Activated CD8-positive, alpha-beta memory T cell treated with anti-CD3 and anti-CD28 coated beads, Interleukin-2, amount 50 U/mL, for 1 hour (primary cell): ENCODE measurements around the gene SGMS1.

Source experiments
- DNase-seq: peaks from one replicate; pipeline ENCODE4 v3.0.0-alpha.2; 2020; ENCODE audit errors: extremely low read depth

Gene SGMS1

DNA sequence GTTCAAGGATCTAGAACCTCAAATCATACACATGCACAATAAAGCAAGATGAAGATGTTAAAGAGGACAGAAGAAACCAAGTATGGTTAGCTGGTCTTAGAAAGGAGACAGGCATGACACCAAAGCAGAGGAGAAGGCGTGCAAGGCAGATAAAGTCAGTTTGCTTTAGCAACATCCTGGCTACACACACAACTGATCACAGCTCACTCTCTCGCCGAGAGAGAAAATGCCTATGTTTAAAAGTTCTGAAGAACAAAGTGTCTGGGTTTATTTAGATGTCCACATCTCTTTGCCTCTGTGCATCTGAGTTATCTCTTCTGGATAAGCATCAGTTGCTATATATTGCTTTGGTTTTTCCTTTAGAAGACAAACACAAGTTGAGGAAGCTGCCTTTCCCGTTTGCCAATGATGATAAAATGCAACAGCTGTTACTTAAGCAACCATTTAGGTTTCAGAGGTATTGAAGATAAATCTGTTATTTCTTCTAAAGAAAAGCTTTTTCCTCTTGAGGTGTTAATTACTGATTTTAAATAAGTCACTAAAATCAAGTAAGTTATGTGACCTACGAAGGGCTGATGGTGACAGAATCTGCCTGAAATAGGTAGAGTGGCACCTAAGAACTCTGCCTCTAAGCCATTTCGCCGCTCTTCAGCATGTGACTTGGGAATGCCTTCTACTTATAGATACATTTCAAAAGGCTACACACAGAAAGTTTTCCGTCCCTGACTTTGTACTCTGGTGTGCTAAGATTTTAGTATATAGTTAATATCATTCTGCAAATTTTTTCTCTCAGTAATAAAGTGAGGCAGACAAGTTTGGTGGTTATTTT is 226.2 kb downstream of the SGMS1 start:
- no peak for DNase-seq

DNA sequence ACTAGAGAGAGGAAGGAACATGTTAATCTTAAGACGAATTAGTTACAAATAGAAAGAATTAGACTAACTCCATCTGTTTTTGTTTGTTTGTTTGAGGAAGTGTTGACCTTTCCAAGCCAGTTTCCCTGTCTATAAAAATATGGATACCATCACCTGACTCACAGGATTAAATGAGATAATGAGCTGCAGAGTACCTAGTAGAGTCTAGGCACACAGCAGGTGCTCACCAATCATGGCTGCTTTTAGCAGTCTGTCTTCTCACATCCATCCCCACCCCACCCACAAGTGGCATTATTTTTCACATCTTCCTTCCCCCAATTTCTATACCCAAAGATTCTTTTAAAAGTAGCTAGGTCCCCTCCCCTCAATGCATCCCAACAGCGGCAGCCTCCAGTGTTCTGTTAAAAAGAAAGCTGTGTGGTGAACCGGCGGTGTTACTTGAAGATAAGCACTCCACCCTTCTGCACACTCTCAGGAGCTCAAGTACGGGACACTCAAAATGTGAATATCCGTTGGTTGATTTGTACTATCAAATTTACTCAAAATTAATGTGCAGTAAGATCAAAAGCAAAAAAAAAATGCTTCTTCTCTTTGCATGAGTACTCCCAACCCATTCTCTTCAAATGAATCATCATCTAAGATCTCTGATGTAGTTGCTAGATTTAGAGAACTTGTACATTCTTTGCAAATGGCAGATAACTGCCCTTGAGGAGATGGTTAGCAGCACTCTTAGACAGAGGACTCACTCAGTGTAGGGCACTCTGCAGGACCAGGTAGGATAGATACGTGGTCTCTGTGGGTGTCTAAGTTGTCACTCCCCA is 227.1 kb downstream of the SGMS1 start:
- DNase-seq, result no peak

DNA sequence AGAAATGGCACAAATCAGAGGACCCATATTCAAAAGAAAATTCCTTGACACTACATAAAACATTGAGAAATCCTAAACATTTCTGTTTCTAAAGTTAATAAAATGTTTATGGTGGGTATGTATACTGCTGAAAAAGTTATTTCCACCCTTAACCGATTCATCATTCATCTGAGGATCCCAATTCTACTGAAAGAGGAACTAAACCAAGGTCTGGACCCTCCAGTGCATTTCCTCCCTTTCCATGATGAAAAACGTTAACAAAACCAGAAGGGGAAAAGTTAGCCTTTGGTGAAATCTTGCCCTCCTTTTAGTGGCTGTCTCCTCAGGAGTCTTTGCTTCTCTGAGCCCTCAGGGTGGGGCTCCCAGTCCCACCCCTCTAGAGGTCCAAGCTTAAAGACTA is 227.9 kb downstream of the SGMS1 start:
- DNase-seq, result no peak

GRCh38 chr10:50395271-50395670 is 228.5 kb downstream of the SGMS1 start:
- no peak for DNase-seq

DNA sequence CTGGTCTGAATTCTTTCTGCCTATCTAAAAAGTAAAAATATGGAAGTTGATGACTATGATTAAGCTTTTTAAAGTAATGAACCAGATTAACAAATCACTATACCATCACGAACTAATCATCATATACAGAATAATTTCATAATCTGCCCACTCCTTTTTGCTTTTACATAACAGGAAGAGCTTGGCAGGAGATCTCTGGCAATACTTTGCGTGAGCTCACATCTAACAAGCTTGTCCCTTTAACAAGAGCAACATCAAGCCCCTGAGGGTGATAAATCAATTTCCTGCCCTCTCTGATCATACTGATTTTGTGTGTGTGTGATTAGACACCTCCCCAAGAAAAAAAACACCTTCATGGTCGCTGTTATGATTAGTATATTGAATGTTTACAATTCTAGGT is 228.9 kb downstream of the SGMS1 start:
- no peak for DNase-seq

- no peak for DNase-seq
Observed at GRCh38 chr10:50393784-50394467, 229.8 kb downstream of the SGMS1 start.

DNA sequence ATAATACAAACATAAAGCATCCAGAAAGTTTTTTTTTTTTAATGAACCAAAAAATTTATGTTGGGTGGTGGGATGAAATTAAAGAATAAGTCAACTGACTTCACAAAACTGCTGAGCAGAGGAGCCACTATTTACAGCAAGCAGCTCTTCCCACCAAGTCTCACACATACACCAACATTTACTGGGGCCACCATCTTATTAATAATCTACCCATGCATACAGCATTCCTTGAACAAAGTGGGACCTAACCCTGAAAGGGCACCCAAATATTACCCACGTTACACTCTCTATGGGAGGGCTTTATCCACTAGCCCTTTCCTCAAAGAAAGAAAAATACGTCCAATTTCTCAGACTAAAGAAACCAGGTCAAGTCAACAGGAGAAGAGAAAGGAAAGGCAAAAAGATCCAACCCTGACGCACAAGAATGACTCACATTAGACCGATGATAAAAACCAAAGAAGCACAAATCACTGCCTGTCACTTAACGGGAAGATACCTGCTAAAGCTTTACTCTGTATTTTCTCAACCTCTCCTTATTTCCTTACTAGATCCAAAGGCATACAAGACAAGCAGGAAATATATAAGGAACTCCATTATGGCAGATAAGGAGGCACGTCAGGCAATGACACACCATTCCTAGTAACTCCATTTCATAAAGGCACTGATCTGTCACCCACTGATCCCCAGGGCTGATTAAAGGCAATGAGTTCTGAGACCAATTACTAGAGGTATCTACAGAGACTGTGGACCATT is 230.6 kb downstream of the SGMS1 start:
- DNase-seq, result no peak

DNA sequence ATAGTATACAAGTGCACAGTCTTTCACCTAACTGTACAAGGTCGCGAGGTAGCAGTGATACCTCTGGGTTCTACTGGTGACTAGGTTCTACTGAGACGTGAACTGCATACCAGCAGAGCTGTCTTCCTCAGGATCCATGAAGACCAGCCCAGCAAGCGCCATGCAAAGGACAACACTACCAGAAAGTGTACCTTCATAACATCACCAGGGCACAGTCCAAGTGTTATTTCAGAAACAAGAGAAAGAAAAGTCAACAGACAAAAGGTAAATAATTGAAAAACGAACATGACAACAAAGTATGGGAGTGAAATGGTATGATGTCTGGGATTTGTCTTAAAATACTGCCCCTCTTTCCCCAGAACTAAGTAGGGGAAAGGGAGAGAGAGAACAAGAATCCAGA is 231.3 kb downstream of the SGMS1 start:
- no peak for DNase-seq

DNA sequence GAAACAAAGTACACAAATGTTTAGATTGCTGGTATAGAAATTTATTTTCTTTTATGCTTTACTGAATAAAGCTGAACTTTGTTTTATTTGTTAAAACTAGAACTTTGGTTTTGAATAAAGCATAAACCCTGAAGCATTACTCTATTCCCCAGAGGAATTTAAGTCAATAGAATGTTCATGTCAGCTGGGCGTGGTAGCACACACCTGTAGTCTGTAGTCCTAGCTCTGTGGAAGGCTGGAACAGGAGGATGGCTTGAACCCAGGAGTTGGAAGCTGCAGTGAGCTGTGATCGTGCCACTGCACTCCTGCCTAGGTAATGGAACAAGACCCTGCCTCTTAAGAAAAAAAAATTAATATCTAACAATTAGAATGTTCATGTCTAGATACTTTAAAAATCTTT is 233.5 kb downstream of the SGMS1 start:
- no peak for DNase-seq

DNA sequence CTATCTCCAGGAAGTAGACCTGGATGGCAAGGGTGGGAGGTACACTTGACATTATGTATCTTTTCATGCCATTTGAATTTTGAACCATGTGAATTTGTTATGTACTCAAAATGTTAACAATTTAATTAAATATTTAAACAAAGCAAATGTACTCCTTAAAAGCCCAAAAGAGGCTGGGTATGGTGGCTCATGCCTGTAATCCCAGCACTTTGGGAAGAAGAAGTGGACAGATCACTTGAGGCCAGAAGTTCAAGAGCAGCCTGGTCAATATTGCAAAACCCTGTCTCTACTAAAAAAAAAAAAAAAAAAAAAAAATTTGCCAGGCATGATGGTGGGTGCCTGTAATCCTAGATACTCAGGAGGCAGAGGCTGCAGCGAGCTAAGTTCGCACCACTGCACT is 235.6 kb downstream of the SGMS1 start:
- no peak for DNase-seq

DNA sequence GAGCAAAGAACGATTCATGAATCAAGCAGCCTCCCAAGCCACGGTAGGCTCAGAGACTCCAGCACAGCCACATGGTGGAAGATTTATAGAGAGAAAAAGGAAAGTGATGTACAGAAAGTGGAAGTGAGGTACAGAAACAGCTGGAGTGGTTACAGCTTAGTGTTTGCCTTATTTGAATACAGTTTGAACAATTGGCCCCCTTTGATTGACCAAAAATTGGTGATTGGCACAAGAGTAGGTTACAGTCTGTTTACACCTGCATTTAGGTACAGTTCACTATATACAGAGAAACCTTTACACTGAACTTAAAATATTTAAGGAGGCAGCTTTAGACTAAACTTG is 236.1 kb downstream of the SGMS1 start:
- DNase-seq, result no peak

DNA sequence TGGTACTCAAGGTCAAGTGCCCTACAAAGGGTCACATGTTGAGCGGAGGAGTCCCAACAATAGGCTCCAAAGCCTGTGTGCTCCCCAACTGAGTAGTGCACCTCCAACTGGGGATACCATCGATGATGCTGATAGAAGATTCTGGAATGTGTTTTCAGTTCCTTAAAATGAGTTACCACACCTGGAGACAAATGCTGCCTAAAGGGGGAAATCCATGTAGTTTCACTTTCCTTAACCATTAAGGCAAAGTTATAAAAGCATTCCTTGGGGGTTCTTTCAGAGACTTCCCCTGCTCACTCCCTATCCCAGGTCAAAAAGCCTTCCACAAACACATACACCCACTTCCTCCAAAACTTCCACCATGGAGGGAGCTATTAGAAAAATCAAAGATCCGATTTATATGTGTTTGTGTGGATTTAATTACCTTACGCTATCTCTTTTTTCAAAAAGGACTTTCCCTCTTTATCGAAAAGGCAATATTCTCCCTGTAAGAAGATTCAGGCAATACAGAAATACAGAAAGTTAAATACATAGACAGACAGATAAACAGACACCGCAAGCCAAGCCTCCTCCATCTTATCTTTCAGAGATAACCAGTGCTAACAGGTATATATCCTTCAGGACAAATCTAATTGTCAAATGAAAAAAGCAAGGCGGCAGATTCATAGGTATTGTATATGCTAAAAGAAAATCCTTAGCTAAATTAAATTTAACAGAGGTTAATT is 236.6 kb downstream of the SGMS1 start:
- DNase-seq, result no peak

GRCh38 chr10:50385624-50386023 is 238.1 kb downstream of the SGMS1 start:
- no peak for DNase-seq

DNA sequence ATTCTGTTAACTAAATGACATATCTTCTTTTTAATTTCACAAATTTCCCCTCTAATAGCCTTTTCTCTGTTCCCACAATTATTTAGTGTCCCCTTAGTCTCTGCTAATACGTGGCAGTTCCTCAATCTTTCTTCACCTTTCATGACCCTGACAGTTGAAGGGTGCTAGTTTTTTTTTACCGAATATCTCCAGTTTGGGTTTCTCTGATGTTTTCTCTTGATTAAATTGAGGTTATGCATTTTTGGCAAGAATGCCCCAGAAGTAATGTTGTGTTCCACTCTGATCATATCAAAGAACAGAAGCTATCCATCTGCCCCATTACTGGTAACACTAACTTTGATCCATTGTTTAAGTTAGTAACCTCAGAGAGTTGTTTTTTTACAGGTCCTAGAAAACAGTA is 238.9 kb downstream of the SGMS1 start:
- DNase-seq, result no peak

DNA sequence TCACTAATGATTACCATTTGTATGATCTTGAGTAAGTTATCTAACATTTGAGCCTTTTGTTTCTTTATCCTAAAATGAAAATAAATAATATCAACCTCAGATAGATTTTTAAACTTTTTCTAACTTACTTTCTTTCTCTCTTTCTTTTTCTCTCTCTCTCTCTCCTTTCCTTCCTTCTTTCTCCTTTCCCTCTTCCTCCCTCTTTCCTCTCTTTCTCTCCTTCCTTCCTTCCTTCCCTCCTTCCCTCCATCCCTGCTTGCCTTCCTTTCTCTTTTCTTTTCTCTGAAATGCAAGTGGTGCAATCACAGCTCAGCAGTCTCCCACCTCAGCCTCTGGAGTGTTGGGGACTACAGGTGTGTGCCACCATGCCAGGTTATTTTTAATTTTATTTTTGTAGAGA is 239.5 kb downstream of the SGMS1 start:
- no peak for DNase-seq

- DNase-seq, result no peak
Observed at GRCh38 chr10:50382576-50383023, 241.2 kb downstream of the SGMS1 start.

DNA sequence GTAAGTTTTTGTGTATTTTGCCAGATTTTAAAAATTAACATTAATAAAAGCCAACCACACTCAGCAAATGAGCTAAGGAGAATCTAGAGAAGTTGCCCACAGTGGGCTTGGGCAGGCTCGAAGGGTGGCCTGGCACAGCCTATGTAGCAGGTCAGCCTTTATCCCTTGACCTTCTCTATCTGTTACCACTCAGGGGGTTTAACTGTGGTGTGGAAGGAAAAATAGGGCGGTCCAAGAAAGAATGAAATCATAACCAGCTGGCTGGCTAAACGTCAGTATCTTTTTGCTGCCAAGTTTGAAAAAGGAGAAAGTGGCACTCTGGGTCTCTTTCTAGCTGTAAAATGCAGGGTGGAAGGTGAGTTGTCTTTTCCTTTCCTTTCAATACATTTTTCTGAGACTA is 242.1 kb downstream of the SGMS1 start:
- DNase-seq, result no peak

DNA sequence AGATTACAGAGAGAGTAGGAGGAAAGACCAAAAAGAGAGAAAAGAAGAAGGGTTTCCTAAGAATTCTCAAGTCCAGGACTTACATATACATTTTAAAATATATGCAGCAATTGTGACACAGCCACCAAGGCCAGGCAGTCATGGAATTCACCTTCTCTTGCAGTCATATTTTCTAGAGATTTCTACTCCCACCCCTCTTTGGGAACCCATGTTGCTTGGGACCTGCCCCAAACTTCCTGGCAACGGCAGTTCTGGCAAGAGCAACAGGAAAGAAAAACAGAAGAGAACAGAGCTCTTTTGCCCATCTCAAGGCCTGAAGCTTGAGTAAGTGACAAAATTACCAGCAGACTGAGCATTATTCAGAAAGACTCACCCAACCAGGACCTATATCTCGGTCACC is 244.1 kb downstream of the SGMS1 start:
- DNase-seq, result no peak

GRCh38 chr10:50375745-50376144 is 248.0 kb downstream of the SGMS1 start:
- no peak for DNase-seq

- DNase-seq, result no peak
Observed at GRCh38 chr10:50375051-50375452, 248.7 kb downstream of the SGMS1 start.

- no peak for DNase-seq
Observed at GRCh38 chr10:50373821-50374501, 249.8 kb downstream of the SGMS1 start.
